GM12878 (cell line): ENCODE data around the gene NDUFV1.

Experiments
- ATF7 ChIP-seq: fragments of 450-650 bp; IDR thresholded peaks from 2 replicates; pipeline ENCODE4 v1.6.1; 2016; ENCODE audit warnings: low read depth, mild to moderate bottlenecking
- CTCF ChIP-seq, 3 experiments: IDR thresholded peaks in 2 of 3; conservative IDR thresholded peaks in 1 of 3; 2 replicates each; pipeline ENCODE4 v1.5.1; 2011; ENCODE audit warnings: low read depth in 3 of 3, low read length in 3 of 3, mild to moderate bottlenecking in 3 of 3, control low read depth in 2 of 3, moderate library complexity in 2 of 3, inconsistent platforms in 1 of 3, mixed read lengths in 1 of 3; ENCODE audit not compliant: control insufficient read depth in 2 of 3, insufficient read depth in 1 of 3; ENCODE audit errors: extremely low read depth in 1 of 3
- FOS ChIP-seq: IDR thresholded peaks from 3 replicates; pipeline ENCODE4 v1.6.1; 2011; ENCODE audit warnings: borderline replicate concordance; ENCODE audit not compliant: insufficient read length; ENCODE audit errors: extremely low read depth
- JUND ChIP-seq: IDR thresholded peaks from 2 replicates; pipeline ENCODE4 v1.6.1; 2012; ENCODE audit warnings: low read depth, mild to moderate bottlenecking, low read length, improper control_type of control experiment, moderate library complexity
- MEF2A ChIP-seq: IDR thresholded peaks from 2 replicates; pipeline ENCODE4 v1.6.1; 2011; ENCODE audit warnings: low read depth, mild to moderate bottlenecking, low read length, moderate library complexity; ENCODE audit not compliant: insufficient read depth
- PRDM15 ChIP-seq: fragments of 450-650 bp; formaldehyde crosslinking; IDR thresholded peaks from 2 replicates; pipeline ENCODE4 v1.4.0; 2020; ENCODE audit warnings: mild to moderate bottlenecking, moderate library complexity
- RFX5 ChIP-seq: IDR thresholded peaks from 2 replicates; pipeline ENCODE4 v1.6.1; 2011; ENCODE audit warnings: low read depth, low read length, improper control_type of control experiment
- SMC3 ChIP-seq: IDR thresholded peaks from 2 replicates; pipeline ENCODE4 v1.6.1; 2011; ENCODE audit warnings: low read length, improper control_type of control experiment, borderline replicate concordance
- STAT3 ChIP-seq: IDR thresholded peaks from 2 replicates; pipeline ENCODE4 v1.6.1; 2011; ENCODE audit warnings: low read depth, low read length, improper control_type of control experiment
- TF ChIP-seq, protein P1 (sequence below): IDR thresholded peaks from 2 replicates; pipeline ENCODE4 v1.6.1; 2011; ENCODE audit warnings: low read depth, mild to moderate bottlenecking, low read length, moderate library complexity, borderline replicate concordance; ENCODE audit errors: extremely low read depth

DNA sequence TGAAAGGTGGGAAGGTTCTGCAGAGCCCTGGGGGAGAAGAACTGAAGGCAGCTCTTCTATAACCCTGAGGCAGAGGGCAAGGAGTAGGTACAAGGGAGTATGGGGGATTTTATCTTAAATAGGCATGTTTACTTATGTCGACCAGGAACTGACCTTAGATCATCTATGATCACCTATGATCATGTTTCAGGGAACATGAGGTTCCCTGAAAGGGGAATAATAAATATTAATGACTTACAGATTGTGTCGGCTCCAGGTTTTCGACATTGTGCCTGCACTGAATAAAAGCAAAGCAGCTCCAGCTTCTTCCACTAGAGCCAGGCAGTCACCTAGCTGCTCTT is 13.2 kb upstream of the NDUFV1 start:
- no peak for TF ChIP-seq MEF2A
- TF ChIP-seq ATF7: no peak
- TF ChIP-seq SMC3: no peak
- no peak for TF ChIP-seq JUND
- TF ChIP-seq PRDM15 (CRISPR knock-in tag): no peak
- no peak for TF ChIP-seq RFX5
- no peak for TF ChIP-seq CTCF (IDR thresholded peaks at IDR 0.05 in 2 of 3, conservative IDR thresholded peaks at IDR 0.05 in 1 of 3; ENCODE audit: control insufficient read depth in 2 of 3, extremely low read depth in 1 of 3, insufficient read depth in 1 of 3, low read depth in 3 of 3, low read length in 3 of 3)
- no peak for TF ChIP-seq FOS
- TF ChIP-seq, protein P1, sequence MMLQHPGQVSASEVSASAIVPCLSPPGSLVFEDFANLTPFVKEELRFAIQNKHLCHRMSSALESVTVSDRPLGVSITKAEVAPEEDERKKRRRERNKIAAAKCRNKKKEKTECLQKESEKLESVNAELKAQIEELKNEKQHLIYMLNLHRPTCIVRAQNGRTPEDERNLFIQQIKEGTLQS: no peak
- no peak for TF ChIP-seq STAT3
